ENCODE results near the gene OR2D3. TPM values are rescaled to one million over a fixed set of nuclear protein-coding genes. Genes with fewer than 3 reads are reported as not detected.
"Not testable (repeated sequence)": the region's sequence is repeated elsewhere in the genome, so short reads cannot be mapped to it uniquely, and the experiment has no call there.

The OR2D3 gene
- total RNA-seq, 2 experiments from 2014 or later, result not detected

DNA sequence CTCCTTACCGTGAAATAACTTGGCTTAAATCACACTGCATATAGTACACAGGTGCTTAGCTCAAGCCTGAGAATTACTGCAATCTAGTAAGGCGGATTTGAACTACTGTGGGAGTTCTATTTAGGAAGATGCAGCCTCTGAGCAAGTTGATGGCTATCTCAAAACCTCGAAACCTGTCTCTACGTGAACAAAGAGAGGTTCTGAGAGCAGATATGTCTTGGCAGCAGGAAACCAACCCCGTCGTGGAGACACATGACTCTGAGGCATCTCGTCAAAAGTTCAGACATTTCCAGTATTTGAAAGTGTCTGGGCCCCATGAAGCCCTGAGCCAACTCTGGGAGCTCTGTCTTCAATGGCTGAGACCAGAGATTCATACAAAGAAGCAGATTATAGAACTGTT is 11.3 kb downstream of the OR2D3 start:
- CTCF ChIA-PET, result no interaction called here
- intact Hi-C loops (cut with micrococcal nuclease), result no loop called here
- H3K4me3 Mint-ChIP-seq, result no peak overlapping the region
- no peak overlapping the region for H3K27ac Mint-ChIP-seq
- DNase-seq, result peak; percentile 22
- peaks cover 6% of the 10 kb centered on the region for H3K4me1 Mint-ChIP-seq (ENCODE audit: low read depth)
- no peaks in the 10 kb centered on the region for H3K36me3 Mint-ChIP-seq (ENCODE audit: low read depth)
- H3K9me3 Mint-ChIP-seq, result no peaks in the 10 kb centered on the region
- H3K27me3 Mint-ChIP-seq (ENCODE audit: low read depth), result peaks cover 24% of the 10 kb centered on the region

DNA sequence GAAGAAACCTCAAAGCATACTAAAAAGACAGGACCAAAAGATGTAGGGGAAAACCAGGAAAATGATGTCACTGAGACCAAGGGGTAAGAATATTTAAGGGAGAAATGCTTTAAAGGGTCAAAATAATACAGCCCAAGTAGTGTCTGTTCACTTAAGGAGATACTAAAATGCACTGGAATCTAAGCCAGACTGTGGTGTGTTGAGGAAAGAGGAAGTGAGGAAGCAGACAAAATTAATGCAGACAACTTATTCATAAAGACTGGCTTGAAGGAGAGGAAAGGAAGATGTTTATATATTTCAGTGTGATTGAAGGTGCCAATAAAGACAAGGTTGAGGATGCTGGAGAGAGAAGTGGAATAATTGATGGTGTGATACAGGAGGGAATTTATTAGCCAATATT is 21.2 kb downstream of the OR2D3 start:
- no peak overlapping the region for H3K27ac Mint-ChIP-seq
- no peaks in the 10 kb centered on the region for H3K4me1 Mint-ChIP-seq (ENCODE audit: low read depth)
- no peak overlapping the region for H3K4me3 Mint-ChIP-seq
- no peaks in the 10 kb centered on the region for H3K9me3 Mint-ChIP-seq
- intact Hi-C loops (cut with micrococcal nuclease), result no loop called here
- no peaks in the 10 kb centered on the region for H3K36me3 Mint-ChIP-seq (ENCODE audit: low read depth)
- CTCF ChIA-PET, result no interaction called here
- no peaks in the 10 kb centered on the region for H3K27me3 Mint-ChIP-seq (ENCODE audit: low read depth)
- no peak for DNase-seq

GRCh38 chr11:6943131-6943530 is 22.3 kb downstream of the OR2D3 start:
- intact Hi-C loops (cut with micrococcal nuclease), result no loop called here
- no peak overlapping the region for H3K4me3 Mint-ChIP-seq
- no peaks in the 10 kb centered on the region for H3K9me3 Mint-ChIP-seq
- no peaks in the 10 kb centered on the region for H3K36me3 Mint-ChIP-seq (ENCODE audit: low read depth)
- CTCF ChIA-PET, result no interaction called here
- H3K4me1 Mint-ChIP-seq (ENCODE audit: low read depth), result no peaks in the 10 kb centered on the region
- no peak for DNase-seq
- no peaks in the 10 kb centered on the region for H3K27me3 Mint-ChIP-seq (ENCODE audit: low read depth)
- H3K27ac Mint-ChIP-seq, result no peak overlapping the region

- H3K27ac Mint-ChIP-seq; H3K4me1 Mint-ChIP-seq (ENCODE audit: low read depth); H3K9me3 Mint-ChIP-seq; CTCF ChIA-PET; H3K36me3 Mint-ChIP-seq (ENCODE audit: low read depth); H3K4me3 Mint-ChIP-seq; intact Hi-C loops (cut with micrococcal nuclease); DNase-seq; H3K27me3 Mint-ChIP-seq (ENCODE audit: low read depth): not testable (repeated sequence)
Observed at GRCh38 chr11:6954248-6954647, 33.4 kb downstream of the OR2D3 start.

GRCh38 chr11:6962141-6962540 is 41.3 kb downstream of the OR2D3 start:
- intact Hi-C loops (cut with micrococcal nuclease), result no loop called here
- Mint-ChIP-seq H3K9me3 (peaks cover 2% of the 10 kb centered on the region), H3K27ac (no peak overlapping the region), H3K4me3 (no peak overlapping the region), H3K27me3 (ENCODE audit: low read depth) (no peaks in the 10 kb centered on the region), H3K4me1 (ENCODE audit: low read depth) (no peaks in the 10 kb centered on the region), H3K36me3 (ENCODE audit: low read depth) (no peaks in the 10 kb centered on the region)
- CTCF ChIA-PET, result no interaction called here
- DNase-seq, result no peak

DNA sequence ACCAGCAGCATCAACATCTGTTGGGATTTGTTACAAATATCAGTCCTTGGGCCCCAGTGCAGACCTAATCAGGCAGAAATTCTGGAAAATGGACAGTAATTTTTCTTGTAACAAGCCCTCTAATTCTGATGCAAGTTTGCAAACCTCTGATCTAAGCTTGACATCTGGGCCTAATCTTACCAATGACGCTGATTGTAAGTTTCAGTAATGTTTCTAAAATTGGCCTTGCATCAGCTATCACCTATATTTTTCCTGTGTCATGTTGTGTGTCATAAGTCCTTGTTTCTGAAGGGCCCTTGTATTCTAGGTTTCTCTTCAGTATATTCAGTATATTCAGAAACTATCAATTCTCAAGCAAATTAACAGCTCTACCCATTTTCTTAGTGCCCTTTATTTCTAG is 41.9 kb downstream of the OR2D3 start:
- H3K4me1 Mint-ChIP-seq (ENCODE audit: low read depth), result no peaks in the 10 kb centered on the region
- peaks cover 2% of the 10 kb centered on the region for H3K9me3 Mint-ChIP-seq
- intact Hi-C loops (cut with micrococcal nuclease), result no loop called here
- no peaks in the 10 kb centered on the region for H3K36me3 Mint-ChIP-seq (ENCODE audit: low read depth)
- no peak overlapping the region for H3K27ac Mint-ChIP-seq
- CTCF ChIA-PET, result no interaction called here
- H3K4me3 Mint-ChIP-seq, result no peak overlapping the region
- peaks cover 4% of the 10 kb centered on the region for H3K27me3 Mint-ChIP-seq (ENCODE audit: low read depth)
- DNase-seq, result no peak

DNA sequence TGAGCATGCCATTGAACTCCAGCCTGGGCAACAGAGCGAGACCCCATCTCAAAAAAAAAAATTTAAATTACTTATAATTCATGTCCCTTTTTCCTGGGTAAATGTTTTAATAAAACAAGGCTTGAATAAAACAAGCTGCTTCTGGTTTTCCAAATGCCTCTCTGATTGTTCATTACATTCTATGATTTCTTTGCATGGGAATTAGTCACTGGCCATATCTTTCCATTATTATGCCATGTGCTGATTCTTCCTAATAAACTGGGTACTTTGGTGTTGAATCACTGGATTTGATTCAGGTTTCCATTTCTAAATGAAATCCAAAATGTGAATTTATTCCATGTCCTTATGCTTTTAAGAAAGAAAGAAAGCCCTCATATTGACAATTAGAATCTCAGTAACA is 48.0 kb downstream of the OR2D3 start:
- H3K4me1 Mint-ChIP-seq (ENCODE audit: low read depth), result no peaks in the 10 kb centered on the region
- DNase-seq, result no peak
- intact Hi-C loops (cut with micrococcal nuclease), result no loop called here
- no peak overlapping the region for H3K27ac Mint-ChIP-seq
- H3K27me3 Mint-ChIP-seq (ENCODE audit: low read depth), result peaks cover 9% of the 10 kb centered on the region
- H3K36me3 Mint-ChIP-seq (ENCODE audit: low read depth), result no peaks in the 10 kb centered on the region
- peaks cover 5% of the 10 kb centered on the region for H3K9me3 Mint-ChIP-seq
- no peak overlapping the region for H3K4me3 Mint-ChIP-seq
- CTCF ChIA-PET, result interaction anchor here (0.8 kb wide), 1 partner anchor 158 kb away, joined by 3 read pairs; no protein-coding TSS in a partner anchor

- DNase-seq; intact Hi-C loops (cut with micrococcal nuclease); H3K27me3 Mint-ChIP-seq (ENCODE audit: low read depth); H3K4me1 Mint-ChIP-seq (ENCODE audit: low read depth); H3K36me3 Mint-ChIP-seq (ENCODE audit: low read depth); H3K9me3 Mint-ChIP-seq; CTCF ChIA-PET; H3K4me3 Mint-ChIP-seq; H3K27ac Mint-ChIP-seq: not testable (repeated sequence)
Observed at GRCh38 chr11:6969854-6970253, 49.1 kb downstream of the OR2D3 start.

Other genes with a start within 250 kb of the OR2D3 start
- 100 to 1,000 TPM in 1 of 2 experiments, 10 to 100 TPM in 1; 99.7 to 102 TPM for gene MRPL17, start 237.7 kb upstream of the OR2D3 start, total RNA-seq
- gene OR2AG2, start 149.0 kb upstream of the OR2D3 start, total RNA-seq, result under 1 TPM in 1 of 2 experiments, not detected in 1; 0.05 TPM
- not detected for gene OR2AG1, start 138.0 kb upstream of the OR2D3 start, total RNA-seq
- gene OR6A2, start 121.3 kb upstream of the OR2D3 start, total RNA-seq, result under 1 TPM in 1 of 2 experiments, not detected in 1; 0.05 TPM
- not detected for gene OR10A5, start 75.3 kb upstream of the OR2D3 start, total RNA-seq
- not detected for gene OR10A2, start 57.9 kb upstream of the OR2D3 start, total RNA-seq
- gene OR10A4, start 44.4 kb upstream of the OR2D3 start, total RNA-seq, result not detected
- gene OR2D2, start 28.5 kb upstream of the OR2D3 start, total RNA-seq, result not detected
- gene ZNF215, start 5.4 kb downstream of the OR2D3 start, total RNA-seq, result 1 to 10 TPM in 1 of 2 experiments, under 1 TPM in 1; 0.99 to 1.1 TPM
- not detected for gene ZNF214, start 99.3 kb downstream of the OR2D3 start, total RNA-seq
- not detected for gene NLRP14, start 99.5 kb downstream of the OR2D3 start, total RNA-seq
- not detected for gene RBMXL2, start 168.0 kb downstream of the OR2D3 start, total RNA-seq